HCT116 (cell line): ENCODE data around the gene CDC14A. TPM values are rescaled to one million over a fixed set of nuclear protein-coding genes. Genes with fewer than 3 reads are reported as not detected.

Experiments
- ATAC-seq: fragments of 200-7000 bp; cut with Tn5 transposase; 2 replicates; pipeline ENCODE4 v1.9.1; 2020; ENCODE audit warnings: mild to moderate bottlenecking, moderate library complexity
- BruUV-seq: library from RNA; stranded (reverse); fragments of 400-500 nt; replicated peaks from 2 replicates; lab custom pipeline; 2021; lab: Mats Ljungman, UMichigan
- CTCF ChIA-PET: fragments of 300-600 bp; sonication (Branson Sonifier 250); formaldehyde crosslinking; loops from one replicate; lab custom pipeline; 2021; ENCODE audit warnings: antibody characterized with exemption; lab: Charles Lee
- POLR2A ChIA-PET: fragments of 300-600, 350-600 bp; sonication (Branson Sonifier 250); formaldehyde crosslinking; loops from one replicate; lab custom pipeline; 2021; ENCODE audit warnings: antibody characterized with exemption; lab: Charles Lee
- RAD21 ChIA-PET, 2 experiments: fragments of 300-600 bp; sonication (Branson Sonifier 250); formaldehyde crosslinking; loops; one replicate each; lab custom pipeline; 2023; ENCODE audit warnings: low total read pairs in 2 of 2; ENCODE audit not compliant: uncharacterized antibody in 2 of 2, unreplicated experiment in 2 of 2, low non-redundant PET in 1 of 2; lab: Charles Lee
- DNase-seq: peaks from one replicate; pipeline ENCODE4 v3.0.0-alpha.2; 2010; ENCODE audit warnings: low read depth, low spot score
- H2AFZ ChIP-seq: fragments of 200-600 bp; shearing (Covaris generic), sonication (generic); 2 replicates; pipeline ENCODE4 v1.6.1; 2017; ENCODE audit warnings: low read depth, mixed run types, mixed read lengths, antibody characterized with exemption, low read length; ENCODE audit not compliant: poor library complexity, severe bottlenecking
- H3K27ac ChIP-seq: 2 replicates; pipeline ENCODE4 v1.5.1; 2012; ENCODE audit warnings: low read depth, low read length
- H3K27me3 ChIP-seq: fragments of 200-600 bp; sonication (generic); 2 replicates; pipeline ENCODE4 v1.6.1; 2016; ENCODE audit warnings: mixed run types, low read length, mixed read lengths; ENCODE audit not compliant: insufficient read depth
- H3K36me3 ChIP-seq, 2 experiments: fragments of 200-500 bp in 1 of 2; fragments of 200-600 bp in 1 of 2; sonication (Bioruptor generic) in 1 of 2; sonication (generic) in 1 of 2; 2 replicates each; pipeline versions ENCODE4 v1.5.1 to v1.6.1; 2014 to 2016; ENCODE audit warnings: low read length in 2 of 2, inconsistent platforms in 1 of 2, mixed read lengths in 1 of 2, mixed run types in 1 of 2; ENCODE audit not compliant: insufficient read depth in 2 of 2, control insufficient read depth in 1 of 2
- H3K4me1 ChIP-seq, 2 experiments: fragments of 200-600 bp in 1 of 2; sonication (generic) in 1 of 2; 2 replicates each; pipeline versions ENCODE4 v1.5.1 to v1.6.1; 2012 to 2017; ENCODE audit warnings: low read length in 2 of 2, inconsistent platforms in 1 of 2, mild to moderate bottlenecking in 1 of 2, mixed read lengths in 1 of 2, mixed run types in 1 of 2, moderate library complexity in 1 of 2; ENCODE audit not compliant: insufficient read depth in 2 of 2, control insufficient read depth in 1 of 2
- H3K4me2 ChIP-seq: fragments of 200-600 bp; sonication (generic); 2 replicates; pipeline ENCODE4 v1.6.1; 2017; ENCODE audit warnings: mixed run types, low read length, mixed read lengths
- H3K4me3 ChIP-seq, 2 experiments: fragments of 200-600 bp in 1 of 2; sonication (generic) in 1 of 2; replicated peaks in 1 of 2; 2 replicates each; pipeline ENCODE4 v1.5.1; 2011 to 2016; ENCODE audit warnings: low read length in 2 of 2, control low read depth in 1 of 2, low read depth in 1 of 2, mild to moderate bottlenecking in 1 of 2, mixed read lengths in 1 of 2, mixed run types in 1 of 2
- H3K79me2 ChIP-seq: fragments of 200-600 bp; sonication (generic); 2 replicates; pipeline ENCODE4 v1.6.1; 2017; ENCODE audit warnings: mild to moderate bottlenecking, mixed run types, low read length, moderate library complexity, mixed read lengths; ENCODE audit not compliant: insufficient read depth
- H3K9ac ChIP-seq: fragments of 200-600 bp; sonication (generic); 2 replicates; pipeline ENCODE4 v1.6.1; 2016; ENCODE audit warnings: low read length, mixed read lengths
- H3K9me2 ChIP-seq: fragments of 200-600 bp; sonication (generic), shearing (Covaris generic); 2 replicates; pipeline ENCODE4 v1.6.1; 2017; ENCODE audit warnings: mixed run types, mild to moderate bottlenecking, moderate library complexity; ENCODE audit not compliant: insufficient read depth
- H3K9me3 ChIP-seq, 2 experiments: fragments of 200-500 bp in 1 of 2; fragments of 200-600 bp in 1 of 2; sonication (Bioruptor generic) in 1 of 2; sonication (generic) in 1 of 2; 2 replicates each; pipeline ENCODE4 v1.6.1; 2014 to 2017; ENCODE audit warnings: low read length in 2 of 2, mixed read lengths in 2 of 2, inconsistent platforms in 1 of 2, low read depth in 1 of 2, mild to moderate bottlenecking in 1 of 2, mixed run types in 1 of 2, moderate library complexity in 1 of 2; ENCODE audit not compliant: control insufficient read depth in 1 of 2, insufficient read depth in 1 of 2
- H4K20me1 ChIP-seq: fragments of 200-600 bp; sonication (generic), shearing (Covaris generic); 2 replicates; pipeline ENCODE4 v1.6.1; 2017; ENCODE audit warnings: mixed run types, mild to moderate bottlenecking, moderate library complexity; ENCODE audit not compliant: insufficient read depth
- CBX3 ChIP-seq: IDR thresholded peaks from 2 replicates; pipeline ENCODE4 v1.6.1; 2012; ENCODE audit warnings: low read depth
- CEBPB ChIP-seq: IDR thresholded peaks from 2 replicates; pipeline ENCODE4 v1.6.1; 2012; ENCODE audit warnings: low read depth
- CTCF ChIP-seq, 3 experiments: fragments of 200-600 bp in 1 of 3; sonication (generic) in 1 of 3; IDR thresholded peaks in 2 of 3; conservative IDR thresholded peaks in 1 of 3; 2 replicates each; pipeline ENCODE4 v1.5.1; 2012 to 2017; ENCODE audit warnings: low read depth in 2 of 3, low read length in 2 of 3, antibody characterized with exemption in 1 of 3, borderline replicate concordance in 1 of 3, control low read depth in 1 of 3, mild to moderate bottlenecking in 1 of 3, mixed read lengths in 1 of 3, mixed run types in 1 of 3, moderate library complexity in 1 of 3; ENCODE audit not compliant: insufficient read depth in 1 of 3
- EGR1 ChIP-seq: IDR thresholded peaks from 2 replicates; pipeline ENCODE4 v1.6.1; 2012; ENCODE audit warnings: low read depth
- JUND ChIP-seq: IDR thresholded peaks from 2 replicates; pipeline ENCODE4 v1.6.1; 2012
- POLR2AphosphoS5 ChIP-seq: IDR thresholded peaks from 2 replicates; pipeline ENCODE4 v1.6.1; 2011; ENCODE audit warnings: mild to moderate bottlenecking, low read depth, low read length, moderate library complexity
- REST ChIP-seq: IDR thresholded peaks from 2 replicates; pipeline ENCODE4 v1.6.1; 2012; ENCODE audit warnings: low read depth
- SIN3A ChIP-seq: IDR thresholded peaks from 2 replicates; pipeline ENCODE4 v1.6.1; 2012; ENCODE audit warnings: low read depth
- SRF ChIP-seq: IDR thresholded peaks from 2 replicates; pipeline ENCODE4 v1.6.1; 2012; ENCODE audit warnings: low read depth
- YY1 ChIP-seq: IDR thresholded peaks from 2 replicates; pipeline ENCODE4 v1.6.1; 2011; ENCODE audit warnings: low read length, low read depth, moderate library complexity, mild to moderate bottlenecking; ENCODE audit not compliant: insufficient replicate concordance; ENCODE audit errors: extremely low read depth
- ZBTB33 ChIP-seq: IDR thresholded peaks from 2 replicates; pipeline ENCODE4 v1.6.1; 2011; ENCODE audit warnings: mild to moderate bottlenecking, low read length, moderate library complexity; ENCODE audit not compliant: insufficient replicate concordance; ENCODE audit errors: extremely low read depth
- ZFX ChIP-seq: fragments of 450-650 bp; IDR thresholded peaks from 2 replicates; pipeline ENCODE4 v1.6.1; 2017
- ZNF274 ChIP-seq: fragments of 200-500 bp; sonication (Bioruptor generic); IDR thresholded peaks from 2 replicates; pipeline ENCODE4 v1.6.1; 2014; ENCODE audit warnings: mild to moderate bottlenecking, low read depth, low read length, inconsistent platforms
- intact Hi-C: fragments of 100-400 bp; cut with micrococcal nuclease; formaldehyde crosslinking; loops from 2 replicates; pipeline ENCODE4 v1.10.0; 2022
- total RNA-seq: library from RNA; stranded (reverse); gene quantifications from one replicate; pipeline ENCODE4 v1.2.1, GENCODE V29; 2021; ENCODE audit not compliant: unreplicated experiment

The CDC14A gene
- total RNA-seq, 1 experiment from 2014 or later: 5.1 TPM

DNA sequence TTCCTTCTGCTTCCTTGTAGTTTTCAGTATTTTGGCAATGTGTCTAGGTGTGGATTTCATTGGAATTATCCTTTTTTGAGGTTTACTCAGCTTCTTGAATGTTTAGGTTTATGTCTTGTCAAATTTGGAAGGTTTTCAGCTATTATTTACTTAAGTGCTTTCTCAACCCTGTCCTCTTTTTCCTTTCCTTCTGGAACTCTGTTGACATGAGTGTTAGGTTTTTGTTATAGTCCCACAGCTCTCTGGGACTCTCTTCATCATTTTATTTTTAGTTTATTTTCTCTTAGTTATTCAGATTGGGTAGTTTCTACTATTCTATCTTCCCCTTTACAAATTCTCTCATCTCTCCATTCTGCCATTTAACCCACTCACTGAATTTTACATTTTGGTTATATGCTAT, 122.5 kb downstream of the CDC14A start:
- BruUV-seq: no TSS peak
- CTCF ChIA-PET: interaction anchor here (0.7 kb wide), 1 partner anchor 16 kb away, joined by 3 read pairs; no protein-coding TSS in a partner anchor

More for the DNA sequence above, 122.5 kb downstream of the CDC14A start:
- no peaks in the 10 kb centered on the region for H3K9me2 ChIP-seq
- ChIA-PET RAD21 (no interaction called here), POLR2A (no interaction called here)
- no peaks in the 10 kb centered on the region for H3K27me3 ChIP-seq
- no peak overlapping the region for H2AFZ ChIP-seq
- H3K9me3 ChIP-seq: no peaks in the 10 kb centered on the region
- DNase-seq: no peak
- ATAC-seq: no peak
- no peak overlapping the region for H3K4me3 ChIP-seq
- H3K36me3 ChIP-seq: no peaks in the 10 kb centered on the region
- no peak overlapping the region for H3K9ac ChIP-seq
- TF ChIP-seq YY1 (no peak), POLR2AphosphoS5 (no peak), REST (no peak), SIN3A (no peak), ZFX (no peak), EGR1 (no peak), ZBTB33 (no peak), JUND (no peak), SRF (no peak), ZNF274 (no peak), CTCF (IDR thresholded peaks at IDR 0.05 in 2 of 3, conservative IDR thresholded peaks at IDR 0.05 in 1 of 3; ENCODE audit: borderline replicate concordance in 1 of 3, insufficient read depth in 1 of 3, low read depth in 2 of 3, low read length in 2 of 3) (no peak), CBX3 (no peak), CEBPB (no peak)
- TF ChIP-seq, all 23 proteins: peak for 0
- H4K20me1 ChIP-seq: no peaks in the 10 kb centered on the region
- H3K27ac ChIP-seq: no peak overlapping the region
- H3K4me2 ChIP-seq: no peak overlapping the region
- H3K79me2 ChIP-seq: no peaks in the 10 kb centered on the region
- intact Hi-C loops: no loop called here
- H3K4me1 ChIP-seq: no peaks in the 10 kb centered on the region
